Measurements from ENCODE around the gene NCOA7.
"Not testable (repeated sequence)": the region's sequence is repeated elsewhere in the genome, so short reads cannot be mapped to it uniquely, and the experiment has no call there.

Gene NCOA7

DNA sequence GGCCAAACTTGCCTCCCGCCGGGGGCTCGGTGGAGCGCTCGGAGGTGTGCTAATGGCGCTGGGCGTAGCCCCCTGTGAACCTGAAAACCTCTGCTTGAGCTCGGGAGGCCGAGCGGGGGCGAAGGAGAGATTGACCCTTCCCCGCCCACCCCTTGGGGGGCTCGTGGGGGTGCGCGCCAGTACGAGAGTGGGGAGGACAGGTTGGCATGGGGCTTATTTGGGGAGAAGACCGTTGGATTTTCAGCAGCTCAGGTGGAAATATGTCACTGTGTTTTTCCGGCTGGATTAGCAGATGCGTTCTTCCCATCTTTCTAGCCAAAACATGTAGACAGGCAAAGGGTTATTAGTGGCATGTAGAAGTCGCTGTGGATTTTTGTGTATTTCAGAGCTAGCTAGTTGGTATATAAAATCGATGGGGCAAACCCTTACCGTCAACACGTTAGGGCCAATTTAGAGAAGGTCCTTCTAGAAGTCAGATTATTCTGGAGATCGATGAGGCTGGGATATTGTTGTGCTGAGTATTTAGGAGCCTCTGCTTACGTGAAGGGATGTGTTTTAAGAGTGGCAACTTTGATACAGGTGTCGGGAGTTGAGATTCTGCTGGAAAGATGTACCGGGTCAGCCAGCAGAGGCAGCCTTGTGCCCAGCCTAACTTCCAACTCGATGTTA lies 525 bp downstream of the NCOA7 start:
- DNase-seq (ENCODE audit: low spot score) = no peak

DNA sequence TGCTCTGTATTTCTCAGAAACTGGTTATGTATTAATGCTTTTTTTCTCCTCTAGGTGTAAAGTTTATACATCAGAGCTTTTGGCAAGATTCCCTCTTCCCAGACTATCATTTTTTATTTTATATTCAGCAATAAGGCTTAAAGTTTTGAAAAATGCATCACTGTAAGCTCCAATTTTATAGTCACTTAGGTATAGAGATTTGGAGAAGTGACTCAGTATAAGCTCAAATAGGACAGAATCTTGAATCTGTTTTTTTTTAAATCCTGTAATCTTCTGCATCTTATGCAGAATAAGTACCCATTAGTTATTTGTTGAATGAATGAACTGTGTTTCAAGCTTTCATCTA lies 1.0 kb downstream of the NCOA7 start:
- no peak for DNase-seq (ENCODE audit: low spot score)

DNA sequence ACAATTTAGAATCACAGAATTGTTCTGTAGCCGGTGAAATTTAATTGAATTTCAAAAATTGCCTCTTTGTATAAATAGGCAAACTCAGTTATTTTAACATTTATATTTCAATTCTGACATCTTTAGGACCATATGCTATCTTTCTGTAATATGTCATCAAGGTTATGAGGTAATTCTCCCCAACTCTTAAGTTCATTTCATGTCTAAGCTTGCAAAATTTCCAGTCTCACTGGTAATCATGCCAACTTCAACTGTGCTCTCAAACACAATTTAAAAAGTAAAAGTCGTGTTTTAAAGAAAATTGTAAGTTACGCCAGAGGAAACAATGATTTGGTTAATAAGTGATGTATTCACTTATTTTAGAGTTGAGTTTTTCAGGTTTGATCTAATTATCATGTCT lies 1.4 kb downstream of the NCOA7 start:
- no peak for DNase-seq (ENCODE audit: low spot score)

GRCh38 chr6:125792680-125793079 lies 1.9 kb downstream of the NCOA7 start:
- DNase-seq (ENCODE audit: low spot score) = no peak

GRCh38 chr6:125793280-125793679 lies 2.5 kb downstream of the NCOA7 start:
- DNase-seq (ENCODE audit: low spot score) = no peak

- DNase-seq (ENCODE audit: low spot score) = no peak
Observed at GRCh38 chr6:125793863-125794262, 3.1 kb downstream of the NCOA7 start.

DNA sequence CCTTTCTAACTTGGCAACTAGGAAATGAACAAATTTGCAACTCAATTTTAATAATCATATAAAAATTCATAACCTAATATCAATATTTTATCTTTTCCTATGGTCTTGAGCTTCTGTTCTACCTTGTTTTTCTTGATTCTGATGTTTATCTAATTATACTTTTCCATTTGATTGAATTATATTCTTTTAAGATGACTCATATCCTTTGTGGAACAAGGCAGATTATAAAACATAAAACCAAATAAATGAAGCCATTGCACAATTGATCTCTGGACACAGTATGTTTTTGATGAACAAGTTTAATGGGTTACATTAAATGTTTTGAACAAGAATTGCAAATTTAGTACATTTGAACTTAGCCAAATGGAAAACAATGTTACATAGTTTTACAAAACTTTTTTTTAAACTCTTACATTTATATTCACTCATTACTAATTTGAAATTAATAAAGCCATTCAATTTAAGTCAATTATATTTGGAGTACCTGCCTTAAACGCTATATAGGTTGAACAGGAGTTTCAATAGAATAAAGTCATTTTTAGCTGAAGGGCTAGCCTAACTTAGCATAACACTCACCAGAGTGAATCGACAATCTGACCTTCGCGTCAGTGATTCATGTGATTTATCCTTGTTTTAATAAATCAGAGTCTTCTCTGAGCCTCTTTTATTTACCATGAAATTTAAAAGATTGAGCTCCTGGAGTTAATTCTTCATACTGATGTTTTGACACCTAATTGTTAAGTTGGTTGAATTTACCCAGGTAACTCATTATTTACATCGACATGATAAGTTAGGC lies 3.8 kb downstream of the NCOA7 start:
- no peak for DNase-seq (ENCODE audit: low spot score)

- no peak for DNase-seq (ENCODE audit: low spot score)
Observed at GRCh38 chr6:125795301-125795700, 4.5 kb downstream of the NCOA7 start.

GRCh38 chr6:125797120-125797885 lies 6.5 kb downstream of the NCOA7 start:
- DNase-seq (ENCODE audit: low spot score) = no peak

DNA sequence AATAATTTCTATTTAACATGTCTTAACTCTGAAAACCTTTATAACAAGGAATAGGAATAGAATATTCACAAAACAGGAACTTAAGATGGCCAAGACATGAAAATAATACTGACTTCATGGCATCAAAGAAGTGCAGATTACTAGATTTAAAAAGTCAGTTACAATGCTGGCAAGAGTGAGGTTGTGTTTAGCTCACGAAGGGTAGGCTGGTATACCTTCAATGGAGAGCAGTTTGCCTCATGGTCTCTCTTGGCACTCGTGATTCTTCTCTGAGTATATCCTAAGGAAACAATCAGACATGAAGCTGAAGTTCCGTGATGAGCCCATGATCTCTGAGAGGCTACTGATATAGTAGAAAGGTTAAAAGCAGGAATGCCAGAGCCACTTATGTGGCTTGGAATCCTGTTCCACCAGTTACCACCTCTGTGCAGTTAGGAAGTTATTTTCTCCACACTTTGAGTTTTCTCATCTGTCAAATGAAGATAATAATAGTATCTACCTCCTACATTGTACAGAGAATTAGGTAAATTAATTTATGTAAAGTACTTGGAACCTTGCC lies 7.2 kb downstream of the NCOA7 start:
- no peak for DNase-seq (ENCODE audit: low spot score)

GRCh38 chr6:125798734-125799508 lies 8.2 kb downstream of the NCOA7 start:
- DNase-seq (ENCODE audit: low spot score) = no peak

- DNase-seq (ENCODE audit: low spot score) = no peak
Observed at GRCh38 chr6:125802383-125802782, 11.6 kb downstream of the NCOA7 start.

DNA sequence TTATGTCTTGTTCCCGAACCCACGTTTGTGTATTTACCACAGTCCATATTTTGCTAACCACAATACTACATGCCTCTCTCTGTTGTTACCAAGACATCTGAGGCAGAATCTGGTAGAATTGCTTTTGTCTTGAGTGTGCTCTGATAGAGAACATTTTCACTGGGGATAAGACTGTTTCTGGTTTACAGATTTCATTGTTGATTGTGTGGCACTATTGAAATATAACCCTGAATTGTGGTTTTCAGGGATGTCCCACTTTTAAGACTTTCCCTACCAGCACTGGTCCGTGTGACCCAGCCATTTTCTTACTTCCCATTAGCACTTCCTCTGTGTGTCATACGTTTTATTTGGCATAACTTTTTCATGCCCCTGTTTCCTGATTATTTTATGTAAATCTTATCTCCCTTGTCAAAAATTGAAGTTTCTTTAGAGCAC lies 12.2 kb downstream of the NCOA7 start:
- no peak for DNase-seq (ENCODE audit: low spot score)

GRCh38 chr6:125804264-125804663 lies 13.5 kb downstream of the NCOA7 start:
- no peak for DNase-seq (ENCODE audit: low spot score)

DNA sequence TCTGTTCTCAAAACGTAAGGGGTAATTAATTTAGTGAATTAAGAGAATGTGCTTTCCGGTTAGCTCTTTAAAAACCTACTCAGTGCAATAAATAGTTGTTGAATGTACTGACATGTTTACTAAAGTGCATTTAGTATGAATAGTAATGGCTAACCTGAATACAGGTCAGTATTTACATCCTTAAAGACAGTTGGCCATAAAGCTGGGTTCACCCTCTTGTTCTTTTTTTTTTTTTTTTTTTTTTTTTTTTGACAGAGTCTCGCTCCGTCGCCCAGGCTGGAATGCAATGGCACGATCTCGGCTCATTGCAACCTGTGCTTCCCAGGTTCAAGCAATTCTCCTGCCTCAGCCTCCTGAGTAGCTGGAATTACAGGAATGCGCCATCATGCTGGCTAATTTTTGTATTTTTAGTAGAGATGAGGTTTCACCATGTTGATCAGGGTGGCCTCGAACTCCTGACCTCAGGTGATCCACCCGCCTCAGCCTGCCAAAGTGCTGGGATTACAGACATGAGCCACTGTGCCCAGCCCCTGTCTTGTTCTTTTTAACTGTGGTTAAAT lies 14.2 kb downstream of the NCOA7 start:
- DNase-seq (ENCODE audit: low spot score) = not testable (repeated sequence)

- DNase-seq (ENCODE audit: low spot score) = no peak
Observed at GRCh38 chr6:125806813-125807212, 16.1 kb downstream of the NCOA7 start.

GRCh38 chr6:125807293-125807692 lies 16.5 kb downstream of the NCOA7 start:
- no peak for DNase-seq (ENCODE audit: low spot score)

- DNase-seq (ENCODE audit: low spot score) = no peak
Observed at GRCh38 chr6:125808060-125808459, 17.3 kb downstream of the NCOA7 start.

DNA sequence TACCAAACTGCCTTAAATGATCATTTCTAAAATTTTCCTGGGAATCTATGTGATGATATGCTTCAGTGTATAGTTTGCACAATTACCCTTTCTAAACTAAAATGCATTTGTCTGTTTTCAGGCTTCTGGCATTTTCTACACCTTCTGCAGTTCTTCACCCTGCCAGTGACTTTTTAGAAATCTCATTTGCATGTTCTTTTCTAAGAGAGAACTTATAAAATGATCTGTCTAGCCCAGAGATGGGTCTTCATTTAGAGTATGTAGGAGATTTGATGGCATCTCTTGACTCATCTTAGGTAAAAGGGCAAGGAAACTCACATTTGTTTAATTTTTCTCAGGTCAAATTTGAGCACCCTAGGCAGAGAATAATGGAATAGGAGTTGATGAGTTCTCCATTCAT lies 17.8 kb downstream of the NCOA7 start:
- no peak for DNase-seq (ENCODE audit: low spot score)

GRCh38 chr6:125809570-125810170 lies 18.9 kb downstream of the NCOA7 start:
- no peak for DNase-seq (ENCODE audit: low spot score)

GRCh38 chr6:125810445-125810844 lies 19.7 kb downstream of the NCOA7 start:
- DNase-seq (ENCODE audit: low spot score) = no peak
